GM18526 (cell line): ENCODE measurements around the gene XRCC3.

Experiments
- POLR2A ChIP-seq: IDR thresholded peaks from 3 replicates; pipeline ENCODE4 v1.6.1; 2011; ENCODE audit not compliant: insufficient read length; ENCODE audit errors: extremely low read depth

The XRCC3 gene

DNA sequence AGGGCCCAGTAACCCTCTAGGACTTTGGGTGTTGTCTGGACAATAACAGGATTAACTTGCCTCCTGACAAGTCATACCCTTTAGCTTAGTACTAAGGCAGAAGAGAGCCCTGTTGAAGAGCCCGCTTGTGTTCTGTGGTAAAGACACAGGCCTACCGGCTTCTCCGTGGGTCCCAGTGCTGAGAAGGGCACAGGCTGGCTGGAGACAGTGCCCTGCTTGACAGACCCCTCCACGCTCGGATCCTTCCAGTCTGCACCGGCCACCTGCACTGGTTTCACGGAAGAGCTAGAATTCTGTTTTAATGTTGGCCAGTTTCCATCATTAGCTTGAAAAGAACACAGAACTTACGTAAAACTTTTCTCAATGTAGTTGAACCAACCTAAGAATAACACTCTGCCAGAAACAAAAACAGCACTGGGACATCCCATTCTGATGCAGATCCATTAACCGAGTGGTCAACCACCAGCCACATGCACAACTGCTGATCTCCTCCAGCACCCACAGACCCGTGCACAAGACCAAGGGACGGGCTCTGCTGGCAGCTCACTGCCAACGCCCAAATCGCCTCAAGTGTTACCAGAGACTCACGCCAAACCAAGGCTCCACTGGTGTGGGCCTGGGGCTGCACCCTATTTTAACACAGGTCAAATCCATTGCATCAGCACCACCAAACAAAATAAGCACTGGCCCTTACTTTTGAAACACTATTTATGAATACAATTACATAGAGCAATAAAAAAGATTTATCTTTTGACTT, 27.4 kb upstream of the XRCC3 start:
- TF ChIP-seq POLR2A: no peak

DNA sequence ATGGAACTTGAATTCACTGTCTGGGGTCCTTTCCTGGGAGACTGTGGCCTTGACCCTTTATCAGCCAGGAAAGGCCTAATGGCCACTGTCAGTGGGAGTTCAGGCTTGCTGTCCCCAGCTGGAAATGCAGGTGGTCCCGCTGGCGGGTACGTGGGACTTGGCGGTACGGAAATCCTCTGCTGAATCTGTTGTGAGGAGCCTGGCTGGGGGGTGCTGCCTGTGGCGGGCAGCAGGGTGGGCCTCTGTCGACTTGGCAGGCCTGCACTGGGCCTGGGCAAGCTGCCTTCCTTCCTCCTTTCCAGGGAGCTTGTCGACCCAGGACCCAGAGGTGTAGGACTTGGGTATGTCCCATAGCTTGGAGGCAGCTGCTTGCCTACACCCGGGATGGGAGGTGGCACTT, 26.6 kb upstream of the XRCC3 start:
- TF ChIP-seq POLR2A: no peak

DNA sequence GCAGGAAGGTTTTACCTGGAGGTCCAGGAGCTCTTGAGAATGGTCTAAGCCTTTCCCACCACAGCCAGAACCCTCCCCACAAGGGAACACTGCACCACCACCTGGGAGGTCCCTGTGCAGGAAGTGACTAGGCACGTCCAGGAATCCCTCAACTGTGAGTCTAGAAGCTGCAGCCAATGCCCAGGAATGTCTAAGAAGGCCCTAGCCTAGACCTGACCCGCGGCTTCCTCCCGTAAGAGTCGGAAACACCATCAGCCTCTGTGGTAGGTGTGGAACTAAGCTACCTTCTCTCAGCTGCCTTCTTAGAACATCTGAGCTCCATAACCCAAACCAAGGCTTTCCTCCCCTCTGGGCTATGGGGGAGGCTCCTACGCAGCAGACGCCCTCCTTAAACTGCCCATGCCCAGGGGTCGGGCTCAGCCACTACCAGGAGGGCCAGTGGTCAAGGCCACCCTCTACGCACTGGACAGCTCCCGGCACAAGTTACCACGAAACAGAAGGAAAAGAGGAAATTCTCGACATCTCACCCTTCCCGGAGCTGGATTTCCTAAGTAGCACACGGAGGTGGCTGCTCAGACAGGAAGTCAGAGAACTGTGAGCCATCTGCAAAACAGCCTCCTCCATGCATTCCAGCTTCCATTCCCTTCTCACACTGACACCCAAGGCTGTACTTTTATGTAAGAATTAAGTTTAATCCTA, 25.9 kb upstream of the XRCC3 start:
- no peak for TF ChIP-seq POLR2A

DNA sequence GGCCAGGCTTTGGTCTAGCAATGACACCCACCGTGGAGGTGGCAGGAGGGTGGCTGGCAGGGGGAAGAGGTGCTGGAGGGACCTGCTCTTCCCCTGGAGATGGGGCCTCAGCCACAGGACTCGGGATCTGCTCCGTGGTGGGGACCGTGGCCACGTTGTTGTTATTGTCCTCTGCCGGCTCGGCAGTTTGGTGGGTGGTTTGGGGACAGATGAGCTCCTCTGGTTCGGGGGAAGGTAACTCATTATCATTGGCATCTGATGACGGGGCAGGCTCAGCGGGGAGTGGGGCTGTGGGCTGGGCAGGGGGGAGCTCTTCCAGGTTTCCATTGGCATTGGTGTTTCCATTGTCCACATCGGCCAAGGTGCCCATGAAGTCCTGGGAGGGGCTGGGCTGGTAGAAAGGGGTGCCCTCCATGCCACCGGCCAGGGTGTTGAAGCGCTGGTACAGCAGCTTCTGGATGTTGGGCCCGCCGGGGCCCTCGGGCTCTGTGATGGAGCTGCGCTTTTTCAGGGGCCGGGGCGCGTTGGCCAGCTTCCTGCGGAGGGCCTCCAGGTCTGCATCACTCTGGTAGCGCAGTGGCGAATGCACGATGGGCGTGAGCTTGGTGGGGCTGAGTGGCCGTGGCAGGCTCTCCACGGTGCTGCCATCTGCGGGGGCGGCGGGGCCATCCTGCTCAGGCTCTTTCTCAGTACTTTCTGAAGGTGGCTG, 24.7 kb upstream of the XRCC3 start:
- no peak for TF ChIP-seq POLR2A

DNA sequence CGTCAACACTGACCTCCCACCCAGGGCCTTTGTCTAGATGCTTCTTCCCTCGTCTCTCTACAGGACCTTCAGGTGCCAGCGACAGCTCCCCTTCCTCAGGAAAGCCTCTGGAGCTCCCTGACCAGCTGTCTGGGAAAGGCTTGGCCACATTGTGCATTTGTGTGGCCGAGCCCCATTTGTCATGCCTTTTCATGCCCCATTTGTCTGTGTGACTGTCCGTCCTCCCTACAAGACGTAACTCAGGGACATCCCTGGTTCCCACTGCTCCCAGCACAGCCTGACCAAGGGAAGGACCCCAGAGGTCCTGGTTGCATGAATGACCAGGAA, 24.2 kb upstream of the XRCC3 start:
- no peak for TF ChIP-seq POLR2A

DNA sequence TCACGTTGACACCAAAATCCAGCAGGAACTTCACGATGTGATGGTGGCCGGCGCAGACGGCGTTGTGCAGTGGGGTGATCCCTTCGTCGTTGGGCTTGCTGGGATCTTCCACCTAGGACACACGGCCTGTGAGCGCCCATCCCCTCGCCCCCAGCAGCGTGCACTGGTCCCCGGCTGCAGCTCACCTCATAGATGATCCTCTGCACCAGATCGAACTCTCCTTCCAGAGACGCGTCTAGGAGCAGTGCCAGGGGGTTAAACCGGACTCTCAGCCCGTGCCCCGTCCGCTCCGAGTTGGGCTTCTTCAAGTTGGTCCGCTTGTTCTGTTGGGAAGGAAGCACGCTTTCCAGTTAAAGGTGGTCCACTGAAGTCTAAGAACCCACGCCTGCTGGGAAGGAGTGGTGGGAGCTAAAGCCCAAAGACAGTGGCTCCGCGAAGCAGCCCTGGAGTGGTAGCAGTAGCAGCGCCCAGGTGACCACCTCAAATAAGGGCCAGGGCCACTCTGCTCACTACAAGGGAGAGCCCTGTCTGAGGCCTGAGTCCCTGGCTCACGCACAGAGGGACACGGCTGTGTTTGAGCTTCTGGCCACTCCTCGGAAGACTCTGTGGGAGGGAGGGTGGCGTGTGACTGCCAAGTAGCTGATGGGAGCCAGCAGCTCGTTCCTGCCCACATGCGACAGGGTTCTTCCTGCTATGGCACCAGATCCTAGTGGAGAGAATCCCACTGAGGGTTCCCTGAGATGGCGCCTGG, 23.6 kb upstream of the XRCC3 start:
- no peak for TF ChIP-seq POLR2A

DNA sequence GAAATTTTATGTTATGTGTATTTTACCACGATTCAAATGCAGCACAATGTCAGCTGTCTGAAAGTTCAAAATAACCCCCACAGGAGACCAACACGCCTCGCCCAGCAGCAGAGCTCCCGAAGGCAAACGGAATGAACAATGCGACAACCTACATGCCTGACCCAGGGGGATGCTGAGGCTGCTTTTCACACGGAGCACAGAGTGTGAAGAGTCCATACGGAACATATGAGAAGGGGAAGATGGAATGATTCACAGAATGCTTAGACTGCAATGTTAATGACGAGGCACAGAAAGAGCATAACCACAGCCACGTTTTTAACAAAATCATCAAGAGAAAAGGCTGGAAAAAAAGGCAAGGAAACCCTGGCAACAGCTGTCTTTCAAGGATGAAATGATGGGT, 22.9 kb upstream of the XRCC3 start:
- TF ChIP-seq POLR2A: no peak

DNA sequence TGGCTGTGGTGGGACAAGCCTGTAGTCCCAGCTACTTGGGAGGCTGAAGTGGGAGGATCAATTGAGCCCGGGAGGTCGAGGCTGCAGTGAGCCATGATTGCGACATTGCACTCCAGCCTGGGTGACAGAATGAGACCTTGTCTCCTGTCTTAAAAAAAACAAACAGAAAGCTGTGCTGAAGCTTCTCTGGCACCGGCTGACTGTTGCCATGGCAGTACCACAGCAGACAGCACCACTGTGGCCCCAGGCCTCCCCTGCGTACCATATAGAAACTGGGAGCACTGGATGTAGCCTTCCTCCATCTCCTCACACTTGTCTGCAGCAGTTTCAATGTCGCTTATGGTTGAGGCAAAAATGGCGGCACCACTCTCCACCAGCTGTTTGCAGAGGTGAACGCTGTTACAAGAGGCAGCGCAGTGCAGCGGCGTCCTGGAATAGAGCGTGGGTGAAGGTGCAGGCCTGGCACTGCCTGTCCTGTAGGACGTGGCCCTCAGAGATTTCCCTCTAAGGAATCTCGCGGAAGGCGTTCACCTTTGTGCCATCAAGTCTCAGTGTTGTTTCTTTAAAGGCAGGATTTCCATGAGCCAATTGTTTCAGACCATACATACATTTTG, 22.3 kb upstream of the XRCC3 start:
- TF ChIP-seq POLR2A: no peak

DNA sequence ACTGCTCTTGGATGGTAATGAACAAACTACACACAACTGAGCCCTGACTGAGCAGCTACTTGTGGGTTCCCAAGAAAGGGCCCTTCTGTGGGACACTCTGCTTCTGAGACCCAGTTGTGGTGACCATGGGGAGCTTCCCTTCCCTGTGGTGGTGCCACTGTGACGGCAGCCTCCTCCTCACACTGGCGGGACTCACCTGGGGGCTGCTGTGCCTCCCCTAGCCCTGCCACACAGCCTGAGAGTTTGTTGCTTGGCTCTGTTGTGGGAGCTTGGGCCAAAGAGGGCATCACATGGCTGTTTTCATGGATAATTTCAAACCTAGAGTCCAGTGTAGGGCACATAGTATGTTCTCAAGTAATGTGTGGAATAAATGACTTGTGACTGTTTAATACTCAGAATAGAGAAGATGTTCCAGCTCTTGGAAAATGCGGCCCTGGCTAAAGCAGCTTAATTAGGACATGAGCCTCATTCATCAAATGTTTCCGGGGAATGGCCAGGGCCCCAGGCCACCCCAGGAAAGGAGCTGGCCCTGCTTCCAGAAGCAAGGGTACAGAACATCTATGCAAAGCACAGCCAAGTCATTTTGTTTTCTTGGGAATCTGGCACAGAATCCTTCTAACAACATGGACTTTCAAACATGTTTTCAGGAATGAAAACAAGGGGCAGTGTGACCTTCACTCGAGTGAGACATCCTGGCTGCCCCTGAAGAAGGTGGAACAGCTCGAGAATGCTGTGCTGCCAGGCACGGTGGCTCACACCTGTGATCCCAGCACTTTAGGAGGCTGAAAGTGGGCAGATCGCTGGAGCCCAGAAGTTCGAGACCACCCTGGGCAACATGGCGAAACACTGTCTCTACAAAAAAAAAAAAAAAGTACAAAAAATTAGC, 21.5 kb upstream of the XRCC3 start:
- TF ChIP-seq POLR2A: no peak

DNA sequence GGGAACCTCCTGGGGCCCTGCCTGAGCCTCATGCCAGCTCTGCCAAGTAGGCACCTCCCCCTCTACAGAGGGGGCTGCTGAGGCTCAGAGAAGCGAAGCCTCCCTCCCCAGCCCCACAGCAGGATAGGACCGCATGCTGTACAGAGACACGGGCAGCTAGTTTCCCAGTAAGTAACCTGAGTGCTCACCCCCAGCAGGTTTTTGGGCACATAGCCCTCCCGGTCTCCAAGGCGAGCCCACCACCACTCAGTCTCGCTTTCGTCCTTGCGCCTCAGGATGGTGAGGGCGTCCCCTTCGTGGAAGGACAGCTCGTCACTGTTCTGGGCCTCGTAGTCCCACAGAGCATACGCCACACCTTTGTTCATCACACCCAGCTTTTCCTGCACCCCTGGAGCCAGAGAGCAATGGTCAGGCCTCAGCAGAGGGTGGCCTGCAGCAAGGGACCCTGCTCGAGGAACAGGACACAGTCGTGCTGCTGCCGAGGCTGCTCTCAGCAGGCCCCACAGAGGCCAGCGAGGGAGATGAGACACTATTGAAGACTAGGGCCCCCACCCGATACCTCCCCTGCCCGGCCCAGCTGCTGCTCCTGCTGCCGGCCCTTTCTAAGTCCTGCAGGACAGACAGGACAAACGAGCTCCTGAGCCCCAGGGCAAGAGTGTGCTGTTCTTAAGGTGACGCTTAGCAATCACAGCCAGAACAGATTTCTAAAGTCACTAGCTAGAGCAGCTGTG, 20.7 kb upstream of the XRCC3 start:
- no peak for TF ChIP-seq POLR2A

DNA sequence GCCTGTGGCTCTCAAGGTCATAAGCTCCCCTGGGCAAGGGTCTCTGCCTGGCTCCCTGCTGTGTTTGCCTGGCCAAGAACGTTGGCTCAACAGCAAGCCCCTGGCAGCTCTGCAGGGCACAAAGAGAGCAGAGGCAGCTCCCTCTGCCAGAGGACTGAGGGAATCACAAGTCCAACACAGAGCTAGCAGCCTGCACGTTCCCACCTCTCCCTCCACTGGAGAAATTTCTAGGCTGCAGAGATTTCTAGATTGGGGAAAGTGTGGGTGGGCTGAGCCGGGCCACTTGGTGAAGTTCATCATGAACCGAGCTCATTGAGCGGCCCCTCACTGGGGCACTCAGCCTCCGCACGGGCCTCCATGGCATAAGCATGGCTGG, 20.2 kb upstream of the XRCC3 start:
- TF ChIP-seq POLR2A: no peak

DNA sequence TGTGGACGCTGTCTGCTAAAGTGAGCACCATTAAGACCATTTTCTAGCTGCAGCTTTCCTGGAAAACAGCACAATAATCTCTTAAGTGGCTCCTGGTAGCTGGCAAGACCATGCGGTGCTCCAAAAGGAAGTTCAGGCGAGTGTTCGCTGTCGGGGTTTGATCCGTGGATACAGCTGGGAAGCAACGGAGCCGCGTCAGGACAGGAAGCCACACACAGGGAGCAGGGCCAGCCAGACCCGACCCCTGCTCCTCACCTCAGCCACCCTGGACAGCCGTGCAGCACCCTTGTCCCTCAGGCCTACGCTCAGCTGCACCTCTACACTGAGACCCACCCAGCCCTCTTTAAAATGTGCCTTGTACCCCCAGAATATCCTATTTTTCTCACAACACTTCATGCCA, 19.8 kb upstream of the XRCC3 start:
- TF ChIP-seq POLR2A: no peak

DNA sequence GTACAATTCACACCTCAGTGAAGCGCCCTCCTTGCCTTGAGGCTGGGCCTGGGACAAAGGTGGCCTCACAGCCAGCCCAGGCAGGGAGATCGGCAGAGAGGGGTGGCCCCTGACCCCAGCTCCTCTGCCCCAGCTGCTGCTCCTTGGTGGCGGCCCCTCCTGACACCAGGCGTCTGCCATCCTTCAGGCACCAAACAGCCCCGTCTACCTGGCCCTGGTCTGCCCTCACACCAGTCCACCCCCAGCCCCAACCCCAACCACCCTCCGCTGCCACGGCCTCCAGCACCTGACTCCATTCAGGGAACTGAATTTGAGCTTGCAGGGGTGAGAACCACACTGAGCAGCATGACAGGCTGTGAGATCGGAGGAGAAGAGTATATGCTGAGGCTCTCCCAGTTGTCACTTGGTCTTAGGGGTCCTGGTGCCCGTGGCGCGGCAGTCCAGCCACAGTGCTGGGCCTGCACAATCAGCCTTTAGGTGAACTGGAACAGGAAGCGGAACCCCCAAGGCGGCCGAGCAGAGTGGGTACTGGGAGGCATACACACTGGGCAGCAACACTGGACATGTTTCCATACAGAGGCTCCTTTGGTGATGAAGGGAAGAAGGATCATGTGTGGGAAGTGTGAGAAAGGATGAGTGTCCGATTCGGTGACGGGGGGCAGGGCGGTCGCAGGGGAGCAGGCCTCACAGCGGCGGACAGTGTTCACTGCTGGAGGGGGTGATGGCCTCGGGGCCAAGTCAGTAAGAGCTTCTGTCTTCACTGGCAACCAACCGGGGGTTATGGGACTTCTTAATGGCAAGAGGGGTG, 19.0 kb upstream of the XRCC3 start:
- TF ChIP-seq POLR2A: no peak

DNA sequence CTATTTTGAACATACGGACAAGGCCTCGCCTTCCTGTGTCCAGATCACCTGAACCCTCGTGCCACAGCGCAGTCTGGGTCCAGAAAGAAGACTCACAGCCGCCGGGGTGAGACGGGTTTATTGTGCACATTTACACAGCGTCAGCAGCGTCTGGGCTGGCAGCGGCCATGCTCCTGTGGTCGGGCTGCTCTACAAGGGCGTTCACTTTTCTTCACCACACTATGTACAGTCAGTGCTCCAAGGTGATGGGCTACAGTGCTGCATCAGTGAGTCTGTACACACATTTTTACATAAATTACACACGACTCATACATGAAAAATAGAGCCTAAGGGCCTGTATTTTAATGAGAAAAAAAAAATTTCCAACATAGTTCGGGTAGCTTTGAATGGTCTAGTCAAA, 18.4 kb upstream of the XRCC3 start:
- no peak for TF ChIP-seq POLR2A
